Tibial nerve (tissue), 3 donors: ENCODE results near the gene CHL1.

Source experiments
- CTCF ChIP-seq, 5 experiments: fragments of 200-600 bp in 3 of 5; fragments of 450-650 bp in 2 of 5; sonication (generic) in 3 of 5; IDR thresholded peaks; one replicate each; pipeline ENCODE4 v1.5.1; 2016 to 2019; ENCODE audit warnings: antibody characterized with exemption in 5 of 5, mild to moderate bottlenecking in 3 of 5, moderate library complexity in 2 of 5
- POLR2A ChIP-seq, 2 donors: fragments of 450-650 bp; IDR thresholded peaks; one replicate each; pipeline ENCODE4 v1.6.1; 2017; ENCODE audit warnings: antibody characterized with exemption in 2 of 2, mild to moderate bottlenecking in 2 of 2, moderate library complexity in 2 of 2

GRCh38 chr3:359672-360071, 163.1 kb downstream of the CHL1 start:
- TF ChIP-seq CTCF (IDR thresholded peaks at IDR 0.05): no peak
- TF ChIP-seq POLR2A (IDR thresholded peaks at IDR 0.05): no peak
